K562 (cell line): ENCODE results near the gene NUDT22. TPM values are rescaled to one million over a fixed set of nuclear protein-coding genes. Genes with fewer than 3 reads are reported as not detected.

ENCODE experiments used
- MXI1 ChIP-seq: IDR thresholded peaks from 2 replicates; pipeline ENCODE4 v1.6.1; 2011; ENCODE audit warnings: low read depth, mild to moderate bottlenecking, improper control_type of control experiment, low read length
- MYC ChIP-seq, 2 experiments: fragments of 250-450 bp in 1 of 2; sonication (Bioruptor Pico) in 1 of 2; IDR thresholded peaks; 2 replicates each; pipeline versions ENCODE4 v1.5.1 to v1.6.1; 2012 to 2021; ENCODE audit warnings: low read depth in 2 of 2, borderline replicate concordance in 1 of 2, improper control_type of control experiment in 1 of 2, low read length in 1 of 2, mild to moderate bottlenecking in 1 of 2, moderate library complexity in 1 of 2
- NCOA6 ChIP-seq: fragments of 450-650 bp; IDR thresholded peaks from 2 replicates; pipeline ENCODE4 v1.6.1; 2017; ENCODE audit warnings: mild to moderate bottlenecking
- SPI1 ChIP-seq: IDR thresholded peaks from 2 replicates; pipeline ENCODE4 v1.6.1; 2011; ENCODE audit warnings: low read depth, low read length, control low read depth, borderline replicate concordance
- UBTF ChIP-seq, 2 experiments: IDR thresholded peaks; 2 replicates each; pipeline ENCODE4 v1.6.1; 2012; ENCODE audit warnings: improper control_type of control experiment in 2 of 2, low read depth in 2 of 2, low read length in 2 of 2, borderline replicate concordance in 1 of 2
- ZBTB7A ChIP-seq: IDR thresholded peaks from 2 replicates; pipeline ENCODE4 v1.6.1; 2011; ENCODE audit warnings: low read depth, mild to moderate bottlenecking, low read length, moderate library complexity, borderline replicate concordance; ENCODE audit not compliant: control insufficient read depth
- ZNF121 ChIP-seq: sonication (generic); formaldehyde crosslinking; conservative IDR thresholded peaks from 2 replicates; pipeline ENCODE4 v1.8.0; 2022; ENCODE audit warnings: missing genetic modification reagents
- ZNF449 ChIP-seq: fragments of 250-450 bp; sonication (Bioruptor Pico); IDR thresholded peaks from 2 replicates; pipeline ENCODE4 v1.8.0; 2022; ENCODE audit warnings: moderate library complexity, mild to moderate bottlenecking, inconsistent platforms
- polyA plus RNA-seq, 8 experiments: library from polyadenylated mRNA; depleted of rRNA in 4 of 8; stranded (reverse) in 5 of 8; unstranded in 3 of 8; fragments of >200 nt; fragmentation: Nextera tagmentation in 2 of 8; fragmentation: Illumina TruSeq in 1 of 8; extraction: Ambion mirVana in 2 of 8; extraction: Trizol in 1 of 8; gene quantifications; 2 replicates each; pipeline versions ENCODE4 v1.2.1 to v1.2.3, GENCODE V29; 2011 to 2014; ENCODE audit warnings: inconsistent platforms in 1 of 8, missing spikeins in 1 of 8
- total RNA-seq, 7 experiments: library from RNA; depleted of rRNA in 6 of 7; stranded (reverse); fragments of >200 nt in 6 of 7; fragmentation: Illumina TruSeq in 2 of 7; extraction: Trizol in 2 of 7; gene quantifications; 2 replicates each; pipeline versions ENCODE4 v1.2.1 to v1.2.3, GENCODE V29; 2011 to 2021; ENCODE audit warnings: low replicate concordance in 1 of 7
- TF ChIP-seq, protein P1 (sequence below): sonication (generic); formaldehyde crosslinking; IDR thresholded peaks from 2 replicates; pipeline ENCODE4 v1.8.0; 2023; ENCODE audit warnings: missing genetic modification reagents, mild to moderate bottlenecking, borderline replicate concordance
- TF ChIP-seq, protein P2 (sequence below): sonication (generic); IDR thresholded peaks from 2 replicates; pipeline ENCODE4 v1.6.1; 2016
- TF ChIP-seq, protein P3 (sequence below): fragments of 200-800 bp; sonication (Bioruptor generic); IDR thresholded peaks from 2 replicates; pipeline ENCODE4 v1.6.1; 2017; ENCODE audit warnings: missing genetic modification characterization, missing compliant biosample characterization

Gene NUDT22
- total and polyA plus RNA-seq, 9 of the 15 experiments (the other 6 are each of a cell fraction or from before 2014, with no cell fraction given) = 6.3 to 92.6 (median 37.4) TPM

DNA sequence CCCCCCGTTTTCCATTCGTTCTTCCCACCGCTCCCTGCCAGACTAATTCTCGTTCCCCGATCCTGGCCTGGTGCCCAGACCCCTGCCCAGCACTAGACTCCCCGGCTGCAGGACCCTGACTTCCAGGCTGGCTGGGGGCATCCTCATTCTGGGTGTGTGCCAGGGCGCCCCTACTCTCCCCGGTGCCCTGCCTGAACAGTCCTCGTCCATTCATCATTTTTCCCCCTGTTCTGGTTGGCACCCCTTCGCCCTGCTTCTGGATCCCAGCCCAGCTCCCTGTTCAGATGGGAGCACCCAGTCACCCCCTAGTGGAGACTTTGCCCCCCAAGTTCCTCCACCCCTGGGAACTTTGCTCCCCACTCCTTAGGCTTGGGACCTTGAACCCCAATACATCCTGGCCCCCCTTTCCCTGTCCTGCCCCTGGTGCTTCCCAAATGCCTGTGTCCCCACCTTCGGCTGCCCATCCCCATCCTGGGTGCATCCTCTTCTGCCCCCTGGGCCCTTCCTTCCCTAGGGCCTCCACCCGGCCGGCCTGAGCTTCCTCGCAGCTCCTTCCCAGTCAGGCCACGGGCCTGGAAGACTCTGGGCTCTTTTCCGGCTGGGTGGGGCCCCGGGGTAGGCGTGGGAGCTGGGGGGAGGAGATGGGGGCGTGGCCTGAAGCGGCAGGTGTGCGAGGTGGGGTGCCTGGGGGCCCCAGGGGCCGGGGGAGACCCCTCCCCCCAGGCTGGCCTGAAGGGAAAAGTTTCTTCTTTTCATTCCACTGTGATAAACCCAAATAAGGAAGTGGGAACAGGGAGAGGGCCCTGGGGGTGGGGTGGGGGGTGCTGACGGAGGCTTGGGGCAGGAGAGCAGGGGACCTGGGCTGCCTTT, 26.2 kb downstream of the NUDT22 start (continued):
- TF ChIP-seq, protein P1, sequence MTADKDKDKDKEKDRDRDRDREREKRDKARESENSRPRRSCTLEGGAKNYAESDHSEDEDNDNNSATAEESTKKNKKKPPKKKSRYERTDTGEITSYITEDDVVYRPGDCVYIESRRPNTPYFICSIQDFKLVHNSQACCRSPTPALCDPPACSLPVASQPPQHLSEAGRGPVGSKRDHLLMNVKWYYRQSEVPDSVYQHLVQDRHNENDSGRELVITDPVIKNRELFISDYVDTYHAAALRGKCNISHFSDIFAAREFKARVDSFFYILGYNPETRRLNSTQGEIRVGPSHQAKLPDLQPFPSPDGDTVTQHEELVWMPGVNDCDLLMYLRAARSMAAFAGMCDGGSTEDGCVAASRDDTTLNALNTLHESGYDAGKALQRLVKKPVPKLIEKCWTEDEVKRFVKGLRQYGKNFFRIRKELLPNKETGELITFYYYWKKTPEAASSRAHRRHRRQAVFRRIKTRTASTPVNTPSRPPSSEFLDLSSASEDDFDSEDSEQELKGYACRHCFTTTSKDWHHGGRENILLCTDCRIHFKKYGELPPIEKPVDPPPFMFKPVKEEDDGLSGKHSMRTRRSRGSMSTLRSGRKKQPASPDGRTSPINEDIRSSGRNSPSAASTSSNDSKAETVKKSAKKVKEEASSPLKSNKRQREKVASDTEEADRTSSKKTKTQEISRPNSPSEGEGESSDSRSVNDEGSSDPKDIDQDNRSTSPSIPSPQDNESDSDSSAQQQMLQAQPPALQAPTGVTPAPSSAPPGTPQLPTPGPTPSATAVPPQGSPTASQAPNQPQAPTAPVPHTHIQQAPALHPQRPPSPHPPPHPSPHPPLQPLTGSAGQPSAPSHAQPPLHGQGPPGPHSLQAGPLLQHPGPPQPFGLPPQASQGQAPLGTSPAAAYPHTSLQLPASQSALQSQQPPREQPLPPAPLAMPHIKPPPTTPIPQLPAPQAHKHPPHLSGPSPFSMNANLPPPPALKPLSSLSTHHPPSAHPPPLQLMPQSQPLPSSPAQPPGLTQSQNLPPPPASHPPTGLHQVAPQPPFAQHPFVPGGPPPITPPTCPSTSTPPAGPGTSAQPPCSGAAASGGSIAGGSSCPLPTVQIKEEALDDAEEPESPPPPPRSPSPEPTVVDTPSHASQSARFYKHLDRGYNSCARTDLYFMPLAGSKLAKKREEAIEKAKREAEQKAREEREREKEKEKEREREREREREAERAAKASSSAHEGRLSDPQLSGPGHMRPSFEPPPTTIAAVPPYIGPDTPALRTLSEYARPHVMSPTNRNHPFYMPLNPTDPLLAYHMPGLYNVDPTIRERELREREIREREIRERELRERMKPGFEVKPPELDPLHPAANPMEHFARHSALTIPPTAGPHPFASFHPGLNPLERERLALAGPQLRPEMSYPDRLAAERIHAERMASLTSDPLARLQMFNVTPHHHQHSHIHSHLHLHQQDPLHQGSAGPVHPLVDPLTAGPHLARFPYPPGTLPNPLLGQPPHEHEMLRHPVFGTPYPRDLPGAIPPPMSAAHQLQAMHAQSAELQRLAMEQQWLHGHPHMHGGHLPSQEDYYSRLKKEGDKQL (CRISPR knock-in tag) = no peak
- TF ChIP-seq SPI1 (peak; percentile 71), NCOA6 (no peak), MYC (IDR thresholded peaks at IDR 0.05; ENCODE audit: low read depth, low read length) (peak; percentile 22; the same call in 1 of the 2 replicates), MYC (CRISPR knock-in tag; IDR thresholded peaks at IDR 0.05; ENCODE audit: borderline replicate concordance, low read depth) (no peak), UBTF (IDR thresholded peaks at IDR 0.05; ENCODE audit: borderline replicate concordance in 1 of 2, low read depth in 2 of 2, low read length in 2 of 2) (0 out of 4 replicates have a peak, but pooled peaks of 1 of the 2 experiments have one; percentile 44), MXI1 (no peak), ZBTB7A (peak; percentile 39; the same call in 1 of the 2 replicates), ZNF121 (no peak), ZNF449 (CRISPR knock-in tag) (no peak)
- TF ChIP-seq, protein P2, sequence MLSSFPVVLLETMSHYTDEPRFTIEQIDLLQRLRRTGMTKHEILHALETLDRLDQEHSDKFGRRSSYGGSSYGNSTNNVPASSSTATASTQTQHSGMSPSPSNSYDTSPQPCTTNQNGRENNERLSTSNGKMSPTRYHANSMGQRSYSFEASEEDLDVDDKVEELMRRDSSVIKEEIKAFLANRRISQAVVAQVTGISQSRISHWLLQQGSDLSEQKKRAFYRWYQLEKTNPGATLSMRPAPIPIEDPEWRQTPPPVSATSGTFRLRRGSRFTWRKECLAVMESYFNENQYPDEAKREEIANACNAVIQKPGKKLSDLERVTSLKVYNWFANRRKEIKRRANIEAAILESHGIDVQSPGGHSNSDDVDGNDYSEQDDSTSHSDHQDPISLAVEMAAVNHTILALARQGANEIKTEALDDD = no peak
- TF ChIP-seq, protein P3, sequence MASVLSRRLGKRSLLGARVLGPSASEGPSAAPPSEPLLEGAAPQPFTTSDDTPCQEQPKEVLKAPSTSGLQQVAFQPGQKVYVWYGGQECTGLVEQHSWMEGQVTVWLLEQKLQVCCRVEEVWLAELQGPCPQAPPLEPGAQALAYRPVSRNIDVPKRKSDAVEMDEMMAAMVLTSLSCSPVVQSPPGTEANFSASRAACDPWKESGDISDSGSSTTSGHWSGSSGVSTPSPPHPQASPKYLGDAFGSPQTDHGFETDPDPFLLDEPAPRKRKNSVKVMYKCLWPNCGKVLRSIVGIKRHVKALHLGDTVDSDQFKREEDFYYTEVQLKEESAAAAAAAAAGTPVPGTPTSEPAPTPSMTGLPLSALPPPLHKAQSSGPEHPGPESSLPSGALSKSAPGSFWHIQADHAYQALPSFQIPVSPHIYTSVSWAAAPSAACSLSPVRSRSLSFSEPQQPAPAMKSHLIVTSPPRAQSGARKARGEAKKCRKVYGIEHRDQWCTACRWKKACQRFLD = no peak
